Dermis blood vessel endothelial cell (primary cell): Measurements from ENCODE around the gene GABRB1. TPM values are rescaled to one million over a fixed set of nuclear protein-coding genes. Genes with fewer than 3 reads are reported as not detected.

Source experiments
- DNase-seq: peaks from one replicate; pipeline ENCODE4 v3.0.0; 2010
- total RNA-seq: library from RNA; depleted of rRNA; stranded (reverse); fragments of >200 nt; gene quantifications from 2 replicates; pipeline ENCODE4 v1.2.3, GENCODE V29; 2014

GABRB1 gene
- total RNA-seq, 1 donor from 2014 or later = not detected

DNA sequence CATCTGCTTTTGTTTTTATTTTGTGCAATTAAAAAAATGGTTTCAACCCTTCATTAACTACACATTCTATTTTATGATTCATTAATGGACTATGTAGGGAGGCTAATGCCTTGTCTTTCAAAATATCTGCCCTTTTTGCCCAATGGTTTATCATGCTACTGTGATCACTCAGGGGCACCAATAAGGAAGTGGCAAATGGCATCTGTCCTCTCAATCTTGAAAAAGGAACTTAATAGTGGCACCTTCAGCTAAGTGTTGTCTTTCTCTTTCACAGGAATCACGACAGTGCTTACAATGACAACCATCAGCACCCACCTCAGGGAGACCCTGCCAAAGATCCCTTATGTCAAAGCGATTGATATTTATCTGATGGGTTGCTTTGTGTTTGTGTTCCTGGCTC is 375.0 kb downstream of the GABRB1 start:
- DNase-seq = no peak

DNA sequence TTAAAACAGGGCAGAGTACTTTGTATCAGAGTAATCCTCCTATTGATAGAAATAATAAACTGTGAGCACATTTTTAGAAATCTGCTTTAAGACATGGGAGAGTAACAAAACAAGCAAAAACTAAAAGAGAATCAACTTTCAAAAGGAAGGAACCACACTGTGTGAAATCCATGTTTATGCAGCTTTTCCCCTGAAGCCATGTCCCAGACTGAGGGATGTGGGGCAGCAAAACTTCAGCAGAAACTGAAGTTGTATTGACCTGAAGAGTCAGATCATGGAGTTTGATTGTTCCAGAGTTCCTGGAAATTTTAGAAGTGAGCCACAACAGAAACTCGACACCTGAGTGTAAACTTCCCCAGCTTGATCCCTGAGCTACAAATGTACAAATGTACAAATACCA is 378.9 kb downstream of the GABRB1 start:
- no peak for DNase-seq

- no peak for DNase-seq
Measured at GRCh38 chr4:47413521-47413920, 382.2 kb downstream of the GABRB1 start.

- no peak for DNase-seq
Measured at GRCh38 chr4:47415719-47416118, 384.4 kb downstream of the GABRB1 start.

GRCh38 chr4:47418147-47418546 is 386.8 kb downstream of the GABRB1 start:
- no peak for DNase-seq

- DNase-seq = no peak
Measured at GRCh38 chr4:47419296-47419695, 387.9 kb downstream of the GABRB1 start.

DNA sequence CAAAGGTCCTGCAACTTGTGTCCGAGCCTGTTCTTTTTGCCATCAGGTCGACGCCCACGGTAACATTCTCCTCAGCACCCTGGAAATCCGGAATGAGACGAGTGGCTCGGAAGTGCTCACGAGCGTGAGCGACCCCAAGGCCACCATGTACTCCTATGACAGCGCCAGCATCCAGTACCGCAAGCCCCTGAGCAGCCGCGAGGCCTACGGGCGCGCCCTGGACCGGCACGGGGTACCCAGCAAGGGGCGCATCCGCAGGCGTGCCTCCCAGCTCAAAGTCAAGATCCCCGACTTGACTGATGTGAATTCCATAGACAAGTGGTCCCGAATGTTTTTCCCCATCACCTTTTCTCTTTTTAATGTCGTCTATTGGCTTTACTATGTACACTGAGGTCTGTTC is 394.3 kb downstream of the GABRB1 start:
- no peak for DNase-seq

DNA sequence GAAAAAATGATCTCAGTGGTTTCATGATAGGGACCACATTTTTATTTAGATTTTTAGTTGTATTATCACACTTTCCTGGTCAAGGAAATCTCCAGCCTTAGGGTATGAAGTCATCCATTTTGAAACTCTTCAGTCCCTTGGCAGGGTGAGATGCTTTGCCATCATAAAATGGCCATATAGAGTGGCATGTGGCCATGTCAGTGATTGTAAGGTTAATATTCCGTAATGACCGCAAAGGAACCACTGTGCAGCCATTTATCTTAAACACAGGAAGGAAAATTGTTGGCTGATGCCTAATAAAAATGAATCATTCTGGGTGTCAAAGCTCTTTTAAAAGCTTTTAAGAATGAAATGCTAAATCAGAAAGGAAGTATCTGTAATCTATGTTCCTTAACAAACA is 396.6 kb downstream of the GABRB1 start:
- DNase-seq = no peak

GRCh38 chr4:47432749-47433148 is 401.4 kb downstream of the GABRB1 start:
- DNase-seq = no peak

DNA sequence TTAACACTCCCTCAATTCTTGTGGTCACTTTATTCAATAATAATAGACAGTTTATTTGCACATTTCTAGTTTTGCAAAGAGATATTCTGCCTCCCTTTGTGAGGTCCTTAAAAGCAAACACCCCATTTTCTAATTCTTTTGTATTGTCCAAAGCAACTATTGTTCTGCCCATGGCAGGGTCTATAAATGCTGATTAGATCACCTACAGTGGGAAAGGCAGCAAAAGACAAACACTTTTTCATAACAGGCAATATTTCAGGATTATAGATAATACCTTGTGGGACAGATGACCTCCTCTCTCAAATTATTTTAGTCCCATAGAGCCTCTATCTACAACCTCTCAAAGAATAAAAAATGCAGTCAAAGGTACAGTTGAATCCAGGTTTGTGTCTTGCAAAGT is 403.6 kb downstream of the GABRB1 start:
- DNase-seq = no peak

- no peak for DNase-seq
Measured at GRCh38 chr4:47442980-47443379, 411.6 kb downstream of the GABRB1 start.

- no peak for DNase-seq
Measured at GRCh38 chr4:47444031-47444430, 412.7 kb downstream of the GABRB1 start.

- no peak for DNase-seq
Measured at GRCh38 chr4:47451657-47452056, 420.3 kb downstream of the GABRB1 start.

GRCh38 chr4:47462799-47463234 is 431.4 kb downstream of the GABRB1 start:
- no peak for DNase-seq

- DNase-seq = peak; percentile 97
Measured at GRCh38 chr4:47463235-47463956, 432.0 kb downstream of the GABRB1 start, which contains the start of gene COMMD8. TSS of gene COMMD8 (minus strand) at chr4:47463702. CDS start at chr4:47463651, 51 bp downstream.

GRCh38 chr4:47465004-47465403 is 433.6 kb downstream of the GABRB1 start:
- no peak for DNase-seq

DNA sequence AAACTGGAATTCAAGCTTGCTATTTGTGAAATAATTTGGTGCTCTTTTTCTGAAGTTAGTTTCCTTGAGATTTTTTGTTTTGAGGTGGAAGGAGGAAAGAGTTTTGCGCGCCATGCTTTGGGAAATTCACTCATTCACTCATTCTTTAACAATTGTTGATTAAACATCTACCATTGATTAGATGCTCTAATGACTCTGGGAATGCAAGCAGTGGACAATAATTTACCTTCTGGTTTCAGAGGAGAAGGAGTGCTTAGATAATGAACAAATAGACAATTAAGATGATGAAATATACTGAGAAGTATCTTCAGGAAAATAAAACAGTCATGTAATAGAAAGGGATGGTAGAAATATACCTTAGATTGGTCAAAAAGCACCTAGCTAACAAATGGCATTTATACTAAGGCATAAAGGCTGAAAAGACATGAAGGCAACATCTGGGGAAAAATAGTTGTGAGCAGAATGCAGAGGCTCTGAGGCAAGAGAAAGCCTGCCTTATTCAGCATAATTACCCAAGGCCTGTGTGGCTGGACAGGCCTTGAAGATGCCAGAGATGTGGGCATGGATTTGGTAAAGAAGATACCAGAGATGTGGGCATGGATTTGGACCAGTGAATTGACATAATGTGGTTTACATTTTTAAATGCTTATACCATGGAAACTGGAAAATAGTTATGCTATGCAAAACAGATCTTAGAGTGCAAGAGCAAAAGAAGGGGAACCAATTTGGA is 434.9 kb downstream of the GABRB1 start:
- no peak for DNase-seq

GRCh38 chr4:47468706-47469365 is 437.5 kb downstream of the GABRB1 start:
- no peak for DNase-seq

DNA sequence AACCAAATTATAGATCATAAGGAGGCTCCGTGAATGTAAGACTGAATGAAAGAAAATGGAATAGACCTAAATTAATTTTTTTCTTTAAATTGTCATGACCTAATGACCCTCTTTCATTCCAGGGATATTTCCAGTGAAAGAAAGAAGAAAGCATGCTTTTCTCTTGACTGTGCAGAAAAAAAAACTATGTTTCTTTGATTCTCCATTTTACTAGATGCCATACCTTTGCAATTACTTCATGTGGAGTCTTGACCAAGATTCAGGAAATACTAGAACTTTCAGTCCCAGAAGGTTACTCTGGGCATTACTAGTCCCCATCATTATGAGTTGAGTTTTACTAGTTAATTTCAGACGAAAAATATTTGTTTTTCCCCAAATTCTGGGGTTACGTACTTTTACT is 438.6 kb downstream of the GABRB1 start:
- no peak for DNase-seq

GRCh38 chr4:47471064-47471463 is 439.7 kb downstream of the GABRB1 start:
- DNase-seq = no peak

GRCh38 chr4:47471591-47471990 is 440.2 kb downstream of the GABRB1 start:
- no peak for DNase-seq

DNA sequence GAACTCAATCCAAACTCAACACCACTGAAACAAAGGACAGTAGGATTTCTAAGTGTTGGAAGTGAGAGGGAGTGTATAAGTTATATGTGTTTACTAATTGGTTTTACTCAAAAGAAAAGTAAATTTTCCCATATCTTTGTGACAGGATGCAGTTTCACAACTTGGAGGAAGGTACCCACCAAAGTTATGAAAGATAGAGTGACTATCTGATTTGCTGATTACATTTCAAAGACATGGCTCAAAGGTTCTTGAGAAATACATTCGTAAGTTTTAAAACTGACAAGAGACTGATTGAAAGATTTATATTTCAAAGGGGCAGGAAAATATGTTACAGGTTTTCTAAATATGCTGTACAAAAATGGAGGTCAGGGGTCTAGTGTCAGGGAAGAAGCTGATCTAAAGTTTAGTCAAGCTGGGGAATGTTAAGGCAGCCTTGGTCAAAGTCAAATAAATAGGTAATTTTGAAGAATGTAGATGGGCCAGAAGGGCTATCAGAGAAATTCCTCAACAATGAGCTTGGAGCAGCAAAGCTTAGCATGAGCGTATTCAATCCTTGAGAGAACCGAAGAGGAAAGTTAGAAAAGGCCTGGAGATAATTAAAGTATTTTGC is 441.9 kb downstream of the GABRB1 start:
- DNase-seq = no peak

- no peak for DNase-seq
Measured at GRCh38 chr4:47474799-47475198, 443.4 kb downstream of the GABRB1 start.
